HG02981 (cell line): ENCODE data around the gene OSBPL2.

Experiments used
- ATAC-seq: cut with Tn5 transposase; IDR thresholded peaks from one replicate; pipeline ENCODE4 v1.9.1; 2021; ENCODE audit warnings: mild to moderate bottlenecking, moderate library complexity; ENCODE audit not compliant: unreplicated experiment

Gene OSBPL2

DNA sequence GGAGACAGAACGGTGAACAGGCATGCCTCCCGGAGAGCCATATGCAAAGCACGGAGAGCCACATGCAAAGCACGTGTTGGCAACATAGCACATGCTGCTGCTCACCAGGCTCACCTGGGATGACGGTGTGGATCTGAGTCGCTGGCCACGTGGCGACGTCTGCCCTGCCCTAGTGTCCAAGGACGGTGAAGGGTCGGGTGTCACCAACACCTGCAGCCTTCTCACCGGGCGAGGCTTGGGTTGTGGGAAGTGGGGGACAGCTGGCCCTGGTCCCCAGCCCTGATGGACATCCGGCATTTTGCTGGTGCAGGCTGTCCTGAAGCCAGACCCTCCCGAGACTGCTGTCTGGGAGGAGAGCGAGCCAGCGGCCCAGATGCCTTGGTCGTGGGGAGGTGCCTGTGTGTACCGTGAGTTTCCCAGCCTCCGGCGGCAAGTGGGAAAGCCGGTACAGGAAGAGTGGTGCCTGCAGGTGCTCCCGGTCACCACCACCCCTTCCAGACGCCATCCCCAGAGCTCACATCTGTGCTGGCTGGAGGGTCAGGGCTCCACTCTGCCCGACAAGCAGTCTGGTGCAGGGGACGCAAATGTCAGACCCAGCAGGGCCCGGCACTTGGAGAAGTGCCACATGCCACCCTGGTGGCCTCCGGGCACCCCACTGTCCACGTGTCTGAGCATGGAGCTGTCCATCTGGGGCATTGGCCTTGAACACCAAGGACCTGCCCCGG is 58.6 kb downstream of the OSBPL2 start:
- ATAC-seq, result no peak

DNA sequence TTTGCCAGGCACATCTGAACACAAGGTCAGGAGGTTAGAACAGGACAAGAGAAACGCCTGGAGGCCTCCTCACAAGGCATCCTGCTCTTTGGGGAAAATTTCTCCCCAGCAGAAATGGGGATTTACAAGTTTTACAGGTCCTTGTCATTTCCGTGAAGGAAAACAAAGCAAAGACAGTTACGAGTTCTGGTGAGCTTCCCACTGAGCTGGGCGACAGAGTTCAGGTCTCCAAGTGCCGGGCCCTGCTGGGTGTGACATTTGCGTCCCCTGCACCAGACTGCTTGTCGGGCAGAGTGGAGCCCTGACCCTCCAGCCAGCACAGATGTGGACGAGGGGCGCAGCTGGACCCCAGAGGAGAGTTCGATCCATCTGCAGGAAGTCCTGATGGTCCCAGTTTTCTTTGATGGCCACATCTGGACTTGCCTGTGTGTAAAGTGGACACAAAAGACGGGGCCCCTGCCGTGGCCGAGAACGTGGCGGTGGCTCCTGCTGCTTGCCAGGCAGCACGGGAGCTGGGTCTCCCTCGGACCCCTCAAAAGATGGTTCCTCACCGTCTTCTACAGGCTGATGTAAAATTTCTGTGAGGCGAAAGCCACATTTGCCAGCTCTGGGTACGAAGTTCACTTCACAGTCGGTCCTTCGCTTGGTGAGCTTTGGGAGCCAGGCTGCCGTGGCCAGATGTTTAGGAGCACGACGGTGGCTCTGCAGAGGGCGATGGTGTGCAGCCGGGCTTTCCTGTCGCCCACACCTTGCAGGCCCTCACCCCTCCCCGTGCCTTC is 59.3 kb downstream of the OSBPL2 start:
- ATAC-seq, result no peak

DNA sequence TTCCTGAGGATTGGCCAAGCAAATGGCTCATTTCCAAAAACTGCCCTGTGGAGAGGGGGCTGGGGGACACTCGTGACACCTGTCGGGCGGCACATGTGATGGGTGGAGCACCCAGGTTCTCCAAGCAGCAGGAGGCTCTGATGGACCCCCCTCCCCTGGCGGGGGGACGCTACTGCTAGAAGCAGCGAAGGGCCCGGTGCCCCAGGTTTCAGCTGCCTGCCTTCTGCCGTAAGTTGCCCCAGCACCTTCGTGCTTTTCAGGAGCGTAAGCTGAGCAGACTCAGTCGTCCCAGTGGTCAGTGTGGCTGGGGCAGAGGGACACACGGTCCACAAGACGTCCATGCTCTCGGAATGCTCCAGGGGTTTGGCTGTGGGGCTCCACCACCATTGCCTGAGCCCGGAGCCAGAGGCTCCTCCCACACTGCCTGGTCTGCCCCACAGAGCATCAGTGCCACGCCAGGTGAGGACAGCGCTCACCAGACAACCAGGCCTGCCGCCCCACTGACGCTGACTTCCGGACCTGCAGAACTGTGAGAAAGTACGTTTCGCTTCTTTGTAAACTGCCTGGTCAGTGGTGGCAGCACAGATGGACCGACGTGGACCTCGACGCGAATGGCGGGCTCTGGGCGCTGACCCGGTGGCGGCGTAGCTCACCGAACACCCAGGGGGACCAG is 60.4 kb downstream of the OSBPL2 start:
- no peak for ATAC-seq

DNA sequence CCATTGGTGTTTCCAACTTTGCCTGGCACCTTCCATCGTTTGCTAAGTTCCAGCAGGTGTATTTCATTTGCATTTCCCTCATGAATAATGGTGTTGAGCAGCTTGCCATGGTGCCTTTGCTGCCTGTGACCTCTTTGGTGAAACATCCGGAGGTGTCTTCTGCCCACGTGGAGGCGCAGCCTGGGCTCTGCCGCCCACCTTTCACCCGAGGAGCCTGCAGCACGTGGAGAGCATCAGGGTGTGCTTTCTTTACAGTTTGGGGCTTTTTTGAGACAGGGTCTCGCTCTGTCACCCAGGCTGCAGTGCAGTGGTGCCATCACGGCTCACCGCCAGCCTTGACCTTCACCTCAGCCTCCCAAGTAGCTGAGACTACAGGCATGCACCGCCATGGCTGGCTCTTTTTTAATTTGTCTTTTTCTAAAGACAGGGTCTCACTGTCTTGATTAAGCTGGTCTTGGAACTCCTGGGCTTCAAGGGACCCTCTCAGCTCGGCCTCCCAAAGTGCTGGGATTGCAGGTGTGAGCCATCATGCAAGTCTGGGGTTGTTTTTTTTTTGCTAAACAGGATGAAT is 61.4 kb downstream of the OSBPL2 start:
- no peak for ATAC-seq

DNA sequence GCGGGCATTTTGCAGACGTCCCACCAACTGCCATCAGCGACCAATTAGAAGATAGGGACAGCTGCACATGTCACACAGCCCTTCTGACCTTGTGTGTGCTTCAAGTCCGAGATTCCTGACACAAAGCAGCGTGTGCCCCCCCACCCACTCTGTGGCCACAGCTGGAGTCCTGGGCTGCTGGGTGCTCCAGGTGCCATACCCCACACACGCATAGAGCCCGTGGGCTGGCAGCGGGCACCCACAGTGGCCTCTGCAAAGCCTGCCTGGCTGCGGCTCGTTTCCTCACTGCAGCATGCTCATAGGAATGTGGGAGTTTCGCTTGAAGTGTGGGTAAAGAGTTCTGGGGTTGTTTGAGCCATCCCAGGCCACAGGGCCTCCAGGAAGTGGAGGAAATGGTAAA is 62.0 kb downstream of the OSBPL2 start:
- no peak for ATAC-seq

DNA sequence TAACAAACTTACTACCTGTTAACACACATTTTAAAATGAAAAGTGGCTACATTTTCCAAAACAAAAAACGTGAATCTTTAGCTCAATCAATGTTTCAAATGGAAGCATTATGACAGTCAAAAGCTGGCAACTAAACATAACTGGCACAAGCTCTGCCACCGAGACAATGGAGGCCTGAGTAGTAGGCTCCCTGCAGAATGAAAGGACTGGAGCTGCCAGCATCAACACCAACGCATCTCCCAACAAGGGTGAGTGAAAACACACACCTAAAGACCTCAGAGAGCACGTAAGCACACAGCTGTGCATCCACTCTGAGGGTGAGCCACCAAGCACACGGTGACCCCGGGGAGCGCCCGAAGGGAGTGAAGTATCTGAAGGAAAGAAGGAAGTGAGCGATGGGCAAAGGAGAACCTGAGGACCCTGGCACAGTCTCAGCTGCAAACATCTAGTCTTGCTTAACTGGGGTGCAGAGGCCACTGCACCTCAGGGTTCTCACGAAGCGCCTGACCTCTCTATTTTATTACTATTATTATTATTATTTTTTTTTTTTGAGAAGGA is 62.9 kb downstream of the OSBPL2 start:
- no peak for ATAC-seq

DNA sequence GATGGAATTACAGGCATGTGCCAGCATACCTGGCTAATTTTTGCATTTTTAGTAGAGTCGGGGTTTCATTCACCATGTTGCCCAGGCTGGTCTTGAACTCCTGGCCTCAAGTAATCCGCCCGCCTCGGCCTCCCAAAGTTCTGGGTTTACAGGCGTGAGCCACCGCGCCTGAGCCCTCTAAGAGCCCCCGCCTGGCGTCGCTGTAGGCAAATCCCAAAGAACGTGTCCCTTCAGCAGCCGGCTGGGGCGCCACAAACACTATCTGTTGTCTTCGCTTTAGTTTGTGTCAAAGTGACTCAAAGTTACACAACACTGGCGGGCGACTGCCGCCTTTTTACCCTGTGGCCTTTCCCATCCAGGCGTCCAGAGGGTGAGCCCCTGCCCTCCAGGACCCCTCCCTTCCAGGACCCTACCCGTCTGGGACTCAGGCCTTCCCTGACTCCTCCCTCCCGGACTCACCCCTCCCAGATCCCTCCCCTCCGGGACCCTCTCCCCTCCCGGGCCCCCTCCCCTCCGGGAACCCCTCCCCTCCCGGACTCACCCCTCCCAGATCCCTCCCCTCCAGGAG is 63.5 kb downstream of the OSBPL2 start:
- ATAC-seq, result peak; percentile 30

DNA sequence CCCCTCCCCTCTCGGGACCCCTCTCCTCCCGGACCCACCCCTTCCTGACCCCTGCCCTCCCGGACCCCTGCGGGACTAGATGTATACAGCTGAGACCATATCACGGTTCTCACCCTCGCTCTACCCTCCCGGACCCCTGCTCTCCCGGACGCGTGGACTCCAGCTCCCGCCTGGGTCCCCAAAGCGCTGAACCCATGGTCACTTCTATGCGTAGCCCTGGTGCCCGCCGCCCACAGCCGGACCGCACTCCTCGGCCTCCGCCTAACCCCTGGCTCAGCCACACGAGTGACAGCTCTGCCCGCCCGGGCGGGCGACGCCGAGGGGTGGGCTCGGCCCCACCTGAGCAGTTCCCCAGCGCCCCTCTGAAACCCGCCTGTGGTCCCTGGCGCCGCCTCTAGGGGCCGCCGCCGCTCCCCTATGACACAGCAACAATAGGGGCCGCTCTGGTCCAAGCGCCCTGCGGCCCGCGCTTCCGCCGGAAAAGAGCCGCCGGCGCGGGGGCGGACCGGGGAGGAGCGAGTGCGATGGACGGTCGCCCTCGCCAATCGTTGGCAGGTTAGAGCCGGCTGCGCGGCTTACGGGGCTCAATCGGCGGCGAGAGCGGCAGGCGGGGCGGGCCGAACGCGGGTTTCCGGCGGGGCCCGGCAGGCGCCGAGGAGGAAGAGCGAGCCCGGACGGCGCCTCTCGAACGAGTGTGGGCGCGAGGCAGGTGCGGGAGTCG is 64.2 kb downstream of the OSBPL2 start, which contains the start of gene ADRM1:
Gene ADRM1, plus strand, starts transcription at position 657 of the 721 bp plus-strand sequence. CDS start 572 bp downstream, outside the sequence.
- peak; percentile 78 for ATAC-seq

DNA sequence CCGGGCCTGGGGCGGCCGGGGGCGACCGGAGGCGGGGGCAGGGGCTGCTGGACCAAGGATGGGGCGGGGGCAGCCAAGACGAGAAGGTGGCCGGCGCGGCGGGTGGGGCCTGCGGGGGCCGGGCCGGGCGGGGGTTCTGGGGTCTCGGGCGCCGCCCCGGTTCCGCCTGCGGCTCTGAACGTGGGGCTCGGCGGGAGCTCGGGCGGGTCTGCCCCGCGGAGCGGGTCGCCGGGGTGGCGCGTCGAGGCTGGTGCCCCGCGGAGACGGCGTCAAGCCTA is 64.7 kb downstream of the OSBPL2 start:
- ATAC-seq, result no peak

DNA sequence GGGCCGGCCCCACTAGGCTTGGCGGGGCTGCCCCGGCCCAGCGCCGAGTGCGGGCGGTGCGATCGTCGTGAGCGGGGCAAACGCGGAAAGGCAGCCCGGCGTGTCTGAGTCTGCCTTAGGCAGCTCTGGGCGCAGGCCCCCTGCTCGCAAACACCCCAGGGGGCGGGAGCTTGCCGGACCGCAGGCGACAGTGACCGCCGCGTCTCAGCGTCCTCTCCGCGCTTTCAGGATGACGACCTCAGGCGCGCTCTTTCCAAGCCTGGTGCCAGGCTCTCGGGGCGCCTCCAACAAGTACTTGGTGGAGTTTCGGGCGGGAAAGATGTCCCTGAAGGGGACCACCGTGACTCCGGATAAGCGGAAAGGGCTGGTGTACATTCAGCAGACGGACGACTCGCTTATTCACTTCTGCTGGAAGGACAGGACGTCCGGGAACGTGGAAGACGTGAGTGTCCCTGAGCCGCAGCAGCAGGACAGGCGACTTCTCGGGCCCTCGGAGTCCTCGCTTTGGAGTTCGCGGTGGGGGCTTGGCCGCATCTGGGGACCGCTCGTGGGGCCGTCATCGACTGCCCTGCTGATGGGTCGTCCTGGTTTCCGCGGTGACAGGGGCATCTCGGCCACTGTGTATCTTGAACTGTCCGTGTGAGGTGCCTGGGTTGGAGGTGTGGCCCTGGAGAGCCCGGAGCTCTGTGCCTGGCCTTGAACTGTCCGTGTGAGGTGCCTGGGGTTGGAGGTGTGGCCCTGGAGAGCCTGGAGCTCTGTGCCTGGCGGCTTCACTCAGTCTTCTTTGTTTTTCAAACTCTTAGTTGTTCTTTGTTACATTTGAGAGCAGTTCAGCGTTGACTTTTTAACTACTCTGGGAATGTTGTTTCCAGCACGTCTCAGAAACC is 65.3 kb downstream of the OSBPL2 start:
- peak; percentile 5 for ATAC-seq

DNA sequence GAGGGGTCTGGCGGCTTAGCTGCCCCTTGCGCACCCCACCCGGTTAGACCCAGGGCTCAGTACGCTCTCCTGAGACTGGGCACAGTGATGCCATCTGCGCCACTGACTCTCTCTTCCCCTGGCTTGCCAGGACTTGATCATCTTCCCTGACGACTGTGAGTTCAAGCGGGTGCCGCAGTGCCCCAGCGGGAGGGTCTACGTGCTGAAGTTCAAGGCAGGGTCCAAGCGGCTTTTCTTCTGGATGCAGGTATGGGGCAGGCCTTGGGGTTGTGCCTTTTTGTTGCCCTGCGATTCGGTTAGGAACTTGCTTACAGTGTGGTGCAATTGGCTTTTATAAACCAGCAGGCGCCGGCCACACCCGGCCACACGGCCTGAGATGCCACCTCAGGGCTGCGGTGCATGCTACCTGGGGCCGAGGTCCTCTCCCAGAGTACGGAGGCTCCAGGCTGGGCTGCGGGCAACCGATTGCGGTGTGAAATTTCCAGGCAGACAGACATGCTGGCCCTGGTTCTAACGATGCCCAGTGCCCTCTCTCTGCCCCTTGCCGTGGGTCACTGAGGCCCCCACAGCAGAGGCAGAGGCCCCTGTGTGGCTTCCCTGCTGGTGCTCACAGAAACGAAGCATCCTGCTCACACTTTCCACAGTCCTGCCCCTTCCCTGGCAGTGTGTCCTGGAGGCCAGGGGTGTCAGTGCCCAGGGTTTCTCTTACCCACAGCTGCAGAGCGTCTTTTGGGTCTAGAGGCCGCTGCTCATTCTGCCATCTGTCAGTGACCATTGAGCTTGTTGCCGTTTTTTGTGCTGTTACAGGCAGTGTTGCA is 66.2 kb downstream of the OSBPL2 start:
- no peak for ATAC-seq

DNA sequence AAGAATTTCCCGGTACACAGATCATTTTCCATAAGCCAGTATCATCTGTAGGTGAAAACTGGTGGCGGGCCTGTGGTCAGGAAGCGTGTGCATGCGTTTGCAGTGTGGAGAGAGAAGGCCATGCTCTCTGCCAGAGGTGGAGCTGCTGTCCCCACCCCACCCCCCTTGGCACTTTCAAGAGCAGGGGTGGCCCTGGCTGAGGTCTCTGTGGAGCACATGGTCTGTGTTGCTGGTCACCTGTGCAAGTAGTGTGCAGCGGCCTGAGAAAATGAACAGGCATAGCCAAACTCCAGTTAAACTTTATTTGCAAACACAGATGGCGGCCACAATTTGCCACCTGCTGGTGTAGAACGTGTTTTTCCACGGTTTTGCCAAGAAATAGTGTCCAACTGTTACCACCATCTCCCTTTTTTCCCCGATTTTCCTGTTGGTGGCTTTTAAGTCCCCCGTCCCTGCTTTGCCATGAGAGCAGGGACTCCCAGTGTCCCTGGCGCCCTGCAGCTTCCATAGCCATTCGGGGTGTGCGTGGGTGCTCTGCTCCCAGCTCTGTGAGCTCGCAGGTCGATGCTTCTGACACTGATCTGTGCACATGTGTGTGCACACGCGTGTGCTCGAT is 66.9 kb downstream of the OSBPL2 start:
- no peak for ATAC-seq

DNA sequence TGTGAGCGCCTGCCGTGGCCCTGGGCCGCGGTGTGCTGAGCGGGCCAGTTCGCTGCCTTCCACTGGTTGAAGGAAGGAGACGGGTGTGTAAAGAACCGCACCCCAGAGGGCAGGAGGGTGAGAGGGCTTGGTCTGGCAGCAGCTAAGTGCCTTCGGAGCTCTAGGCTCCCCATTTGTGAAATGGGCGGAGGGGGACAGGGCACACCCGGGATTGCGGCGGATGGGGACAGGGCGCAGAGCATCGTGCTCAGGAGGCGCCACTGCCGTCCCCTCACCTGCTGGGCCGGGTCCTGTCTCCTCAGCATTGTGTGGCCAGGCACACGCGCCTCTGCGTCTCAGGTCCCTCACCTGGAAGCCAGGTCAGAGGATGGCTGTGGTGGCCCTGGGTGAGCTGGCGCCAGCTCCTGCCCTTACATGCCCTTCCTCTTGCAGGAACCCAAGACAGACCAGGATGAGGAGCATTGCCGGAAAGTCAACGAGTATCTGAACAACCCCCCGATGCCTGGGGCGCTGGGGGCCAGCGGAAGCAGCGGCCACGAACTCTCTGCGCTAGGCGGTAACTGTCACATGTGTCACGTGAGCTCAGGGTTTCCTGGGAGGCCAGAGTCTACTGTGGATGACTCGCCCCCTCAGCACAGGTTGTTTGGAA is 67.6 kb downstream of the OSBPL2 start:
- no peak for ATAC-seq

DNA sequence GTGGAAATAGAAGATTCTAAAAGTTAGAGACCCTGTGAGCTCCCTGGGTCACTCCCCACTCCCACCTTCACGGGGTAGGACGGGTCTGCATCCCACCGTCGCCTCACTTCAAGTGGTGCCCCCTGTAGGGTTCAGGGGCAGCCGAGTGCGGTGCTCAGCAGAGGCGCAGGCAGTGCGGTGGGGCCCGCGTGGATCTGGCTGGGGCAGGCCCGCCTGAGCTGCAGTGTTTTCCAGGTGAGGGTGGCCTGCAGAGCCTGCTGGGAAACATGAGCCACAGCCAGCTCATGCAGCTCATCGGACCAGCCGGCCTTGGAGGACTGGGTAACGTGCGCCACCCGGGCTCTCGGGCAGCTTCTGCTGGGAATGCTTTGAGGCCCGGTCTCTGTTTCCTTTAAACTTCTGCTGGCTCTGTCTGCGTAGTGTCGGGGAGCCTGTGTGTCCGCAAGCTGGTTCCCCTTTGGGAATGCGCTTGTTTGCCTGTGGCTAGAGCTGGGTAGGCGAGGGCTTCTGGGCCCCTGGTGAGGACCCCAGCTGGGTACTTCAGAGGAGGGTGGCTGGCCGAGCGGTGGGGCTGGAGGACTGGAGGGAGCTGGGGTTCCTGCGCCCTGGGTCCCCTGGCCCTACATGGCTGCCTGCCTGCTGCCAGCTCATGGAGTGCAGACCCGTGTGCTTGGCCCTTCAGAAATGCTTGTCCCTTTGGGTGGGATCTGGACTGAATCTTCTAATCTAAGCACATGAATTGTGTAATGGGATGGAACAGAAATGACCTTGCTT is 68.3 kb downstream of the OSBPL2 start:
- ATAC-seq, result no peak

DNA sequence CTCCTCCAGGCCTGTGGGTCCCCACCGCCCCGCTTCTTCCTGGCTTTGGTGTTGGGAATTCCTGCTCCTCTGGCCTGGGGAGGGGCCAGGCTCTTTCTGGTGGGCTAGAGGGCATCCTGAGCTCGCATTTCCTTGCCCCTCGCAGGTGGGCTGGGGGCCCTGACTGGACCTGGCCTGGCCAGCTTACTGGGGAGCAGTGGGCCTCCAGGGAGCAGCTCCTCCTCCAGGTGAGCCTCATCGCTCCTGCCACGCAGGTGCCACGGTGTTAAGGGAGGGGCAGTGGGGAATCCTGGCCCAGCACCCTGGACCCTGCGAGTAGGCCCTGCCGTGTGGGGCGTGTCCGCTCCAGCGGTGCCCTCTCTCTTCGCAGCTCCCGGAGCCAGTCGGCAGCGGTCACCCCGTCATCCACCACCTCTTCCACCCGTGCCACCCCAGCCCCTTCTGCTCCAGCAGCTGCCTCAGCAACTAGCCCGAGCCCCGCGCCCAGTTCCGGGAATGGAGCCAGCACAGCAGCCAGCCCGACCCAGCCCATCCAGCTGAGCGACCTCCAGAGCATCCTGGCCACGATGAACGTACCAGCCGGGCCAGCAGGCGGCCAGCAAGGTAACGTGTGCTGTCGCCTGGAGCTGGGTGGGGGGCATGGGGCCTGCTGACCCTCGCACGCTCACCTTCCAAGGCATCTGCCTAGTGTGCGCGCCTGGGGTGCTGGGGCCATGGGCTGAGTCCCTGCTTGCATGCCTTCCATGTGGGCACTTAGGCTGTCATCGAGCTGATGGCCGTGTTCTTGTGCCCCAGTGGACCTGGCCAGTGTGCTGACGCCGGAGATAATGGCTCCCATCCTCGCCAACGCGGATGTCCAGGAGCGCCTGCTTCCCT is 69.1 kb downstream of the OSBPL2 start:
- ATAC-seq, result no peak
